AG09309 (cell line): ENCODE measurements around the gene REXO4.

Experiments
- DNase-seq: peaks from one replicate; pipeline ENCODE4 v3.0.0-alpha.2; 2010; ENCODE audit warnings: low read depth
- H3K4me3 ChIP-seq: 2 replicates; pipeline ENCODE4 v1.5.1; 2011; ENCODE audit warnings: mild to moderate bottlenecking, low read depth, low read length, moderate library complexity; ENCODE audit not compliant: control insufficient read depth
- CTCF ChIP-seq: IDR thresholded peaks from 2 replicates; pipeline ENCODE4 v1.5.1; 2011; ENCODE audit warnings: mild to moderate bottlenecking, low read depth, low read length, inconsistent platforms; ENCODE audit not compliant: insufficient read depth, control insufficient read depth; ENCODE audit errors: missing control alignments

Gene REXO4

DNA sequence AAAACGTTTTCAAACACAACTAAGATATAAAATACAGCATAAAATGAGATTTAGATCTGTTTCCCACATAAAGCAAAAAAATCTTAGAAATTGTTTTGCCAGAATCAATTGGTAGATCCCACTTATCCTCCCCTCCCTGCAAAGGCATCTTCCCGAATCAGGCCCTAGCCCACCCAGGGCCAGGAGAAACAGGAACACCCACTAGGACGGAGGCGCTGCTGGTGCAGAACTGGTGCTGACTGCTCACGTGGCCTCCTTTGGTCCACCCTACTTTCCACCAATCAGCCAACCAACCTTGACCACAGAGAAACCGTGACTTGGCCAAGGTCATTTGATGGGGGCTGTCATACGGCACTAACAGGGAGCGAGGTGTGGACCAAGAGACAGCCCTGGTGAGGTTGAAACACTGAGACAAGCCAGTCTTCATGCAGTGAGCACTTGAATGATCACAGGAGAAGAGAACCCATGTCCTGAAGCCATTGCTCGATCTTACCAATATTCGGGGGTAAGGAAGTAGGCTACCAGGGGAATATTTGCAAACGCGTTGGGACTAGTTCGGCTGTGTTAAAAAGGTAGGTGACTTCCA lies 56.2 kb downstream of the REXO4 start:
- DNase-seq: no peak
- no peak overlapping the region for H3K4me3 ChIP-seq
- TF ChIP-seq CTCF: no peak

GRCh38 chr9:133360400-133361393 lies 57.1 kb downstream of the REXO4 start:
- H3K4me3 ChIP-seq: no peak overlapping the region
- TF ChIP-seq CTCF: no peak
- DNase-seq: no peak

GRCh38 chr9:133359399-133360175 lies 58.2 kb downstream of the REXO4 start:
- DNase-seq: no peak
- TF ChIP-seq CTCF: peak; percentile 39
- no peak overlapping the region for H3K4me3 ChIP-seq

DNA sequence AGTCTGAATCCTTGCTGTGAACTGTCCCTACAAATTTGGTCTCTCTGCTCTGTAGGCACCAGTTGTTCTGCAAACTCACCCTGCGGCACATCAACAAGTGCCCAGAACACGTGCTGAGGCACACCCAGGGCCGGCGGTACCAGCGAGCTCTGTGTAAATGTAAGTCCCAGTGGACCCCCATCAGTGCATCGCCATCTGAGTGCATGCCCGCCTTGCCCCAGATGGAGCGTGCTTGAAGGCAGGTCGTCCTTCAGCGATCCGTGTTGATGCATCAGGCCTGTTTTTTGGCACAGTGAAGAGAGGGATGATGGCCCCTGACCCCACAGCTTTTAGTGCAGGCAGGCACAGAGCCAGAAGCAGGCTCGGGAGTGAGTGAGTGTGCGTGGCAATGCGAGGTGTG lies 60.2 kb downstream of the REXO4 start:
- no peak overlapping the region for H3K4me3 ChIP-seq
- DNase-seq: no peak
- TF ChIP-seq CTCF: no peak

DNA sequence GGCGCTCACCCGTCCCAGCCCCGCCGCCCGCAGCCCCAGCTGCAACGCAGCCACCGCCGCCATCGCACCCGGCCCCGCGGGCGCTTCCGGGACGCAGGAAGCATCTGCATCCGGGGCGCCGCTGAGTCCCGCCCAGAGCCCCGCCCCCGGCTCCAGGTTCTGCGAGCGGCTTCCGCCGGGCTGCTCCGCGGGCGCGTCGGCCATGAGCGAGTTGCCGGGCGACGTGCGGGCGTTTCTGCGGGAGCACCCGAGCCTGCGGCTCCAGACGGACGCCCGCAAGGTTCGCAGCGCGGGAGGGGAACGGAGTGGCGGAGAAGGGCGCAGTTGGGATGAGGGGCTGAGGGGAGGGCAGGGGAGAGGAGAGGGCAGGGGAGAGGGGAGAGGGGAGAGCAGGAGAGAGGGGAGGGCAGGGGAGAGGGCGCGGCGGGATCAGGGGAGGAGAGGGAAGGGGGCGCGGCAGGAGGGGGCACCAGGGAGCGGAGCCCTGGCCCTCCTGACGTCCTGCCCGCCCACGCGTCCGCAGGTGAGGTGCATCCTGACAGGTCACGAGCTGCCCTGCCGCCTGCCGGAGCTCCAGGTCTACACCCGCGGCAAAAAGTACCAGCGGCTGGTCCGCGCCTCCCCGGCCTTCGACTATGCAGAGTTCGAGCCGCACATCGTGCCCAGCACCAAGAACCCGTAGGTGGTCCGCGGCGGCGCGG lies 61.3 kb downstream of the REXO4 start, which contains the start of the genes SURF1 and SURF2:
TSS of gene SURF1 (minus strand) at position 97 of the 701 bp plus-strand sequence. CDS start at position 63, 34 bp downstream.
TSS of gene SURF2 (plus strand) at position 160 of the 701 bp plus-strand sequence. CDS start at position 203, 43 bp downstream.
- TF ChIP-seq CTCF: no peak
- no peak for DNase-seq
- peak within 1 kb of the TSS; percentile 84 for H3K4me3 ChIP-seq
